KBM-7 (cell line): ENCODE data around the gene COX6A1.
"Not testable (repeated sequence)": the region's sequence is repeated elsewhere in the genome, so short reads cannot be mapped to it uniquely, and the experiment has no call there.

ENCODE experiments used
- DNase-seq: peaks from one replicate; pipeline ENCODE4 v3.0.0-alpha.2; 2015
- in situ Hi-C: fragments of 300-500 bp; cut with MboI; formaldehyde crosslinking; loops from 2 replicates; pipeline ENCODE4 v1.14.3; 2020; ENCODE audit warnings: low sequenced_read_pairs, low pct_unique_long_range_greater_than_20kb, mixed read lengths

Gene COX6A1

GRCh38 chr12:120422892-120423456 lies 14.9 kb upstream of the COX6A1 start:
- DNase-seq = no peak
- in situ Hi-C loops = loop anchor here (10.0 kb wide), 1 partner anchor 68 kb away; no protein-coding TSS in a partner anchor

GRCh38 chr12:120425797-120426196 lies 12.1 kb upstream of the COX6A1 start:
- in situ Hi-C loops = loop anchor here (10.0 kb wide), 1 partner anchor 71 kb away; no protein-coding TSS in a partner anchor
- DNase-seq = no peak

- no peak for DNase-seq
- in situ Hi-C loops = loop anchor here (10.0 kb wide), 1 partner anchor 74 kb away; no protein-coding TSS in a partner anchor
These were observed 9.2 kb upstream of the COX6A1 start for GRCh38 chr12:120428597-120429229.

- no peak for DNase-seq
- in situ Hi-C loops = loop anchor here (10.0 kb wide), 1 partner anchor 75 kb away; no protein-coding TSS in a partner anchor
These were observed 8.5 kb upstream of the COX6A1 start for GRCh38 chr12:120429368-120429767.

DNA sequence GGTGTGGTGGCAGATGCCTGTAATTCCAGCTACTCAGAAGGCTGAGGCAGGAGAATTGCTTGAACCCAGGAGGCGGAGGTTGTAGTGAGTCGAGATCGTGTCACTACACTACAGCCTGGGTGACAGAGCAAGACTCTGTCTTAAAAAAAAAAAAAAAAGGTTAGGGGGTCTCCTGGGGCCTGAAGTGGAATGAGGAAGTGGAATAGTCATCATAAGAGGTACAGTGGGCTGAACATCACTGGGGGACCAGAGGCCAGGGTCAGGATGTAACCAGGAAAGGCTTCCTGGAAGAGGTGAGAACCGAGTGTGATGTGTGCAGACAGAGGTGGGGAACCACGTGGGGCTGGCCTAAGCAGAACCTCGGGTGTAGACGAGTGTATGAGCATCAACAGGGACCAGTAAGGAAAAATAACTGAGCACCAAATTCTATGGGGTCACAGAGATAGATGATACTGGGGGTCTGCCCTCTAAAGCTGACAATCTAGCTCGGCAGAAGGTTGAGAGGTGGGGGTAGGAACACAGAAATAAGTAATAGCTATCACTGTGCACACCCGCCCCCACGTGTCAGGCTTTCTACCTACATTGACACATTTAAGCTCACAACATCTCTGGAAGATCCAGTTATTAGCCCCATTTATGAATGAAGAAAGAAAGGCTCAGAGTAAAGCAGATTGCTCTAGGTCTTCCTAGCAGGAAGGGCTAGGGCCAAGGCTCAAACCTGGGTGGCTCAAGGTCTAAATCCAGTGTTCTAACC lies 5.0 kb upstream of the COX6A1 start:
- no peak for DNase-seq
- in situ Hi-C loops = no loop called here

DNA sequence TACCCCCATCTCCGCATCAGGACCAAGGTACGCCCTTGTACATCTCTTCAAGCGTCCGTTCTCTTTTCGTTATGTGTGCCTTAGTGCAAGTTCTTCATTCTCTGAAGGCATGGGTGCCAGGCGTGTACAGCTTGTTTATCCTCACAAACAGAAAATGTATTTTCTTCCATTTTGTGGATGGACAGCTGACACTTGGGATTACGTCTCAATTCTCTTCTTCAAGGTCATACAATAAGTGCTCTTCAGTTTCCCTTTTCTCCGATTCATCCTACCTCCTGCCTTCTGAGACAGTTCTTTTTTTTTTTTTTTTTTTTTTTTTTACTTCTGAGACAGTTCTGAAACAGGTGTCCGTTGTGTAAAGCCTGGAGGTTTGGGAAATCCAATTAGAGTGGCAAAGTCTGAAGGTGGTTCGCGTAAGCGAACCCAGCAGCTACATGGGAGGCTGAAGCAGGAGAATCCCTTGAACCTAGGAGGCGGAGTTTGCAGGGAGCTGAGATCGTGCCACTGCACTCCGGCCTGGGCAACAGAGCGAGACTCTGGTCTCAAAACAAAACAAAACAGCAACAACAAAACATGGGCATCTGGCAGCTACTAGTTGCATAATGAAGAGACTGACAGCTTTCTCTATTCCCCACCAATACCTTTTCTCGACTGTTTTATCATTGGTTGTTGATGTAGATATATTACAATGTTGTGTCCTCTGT lies 734 bp downstream of the COX6A1 start:
- no peak for DNase-seq
- in situ Hi-C loops = no loop called here

DNA sequence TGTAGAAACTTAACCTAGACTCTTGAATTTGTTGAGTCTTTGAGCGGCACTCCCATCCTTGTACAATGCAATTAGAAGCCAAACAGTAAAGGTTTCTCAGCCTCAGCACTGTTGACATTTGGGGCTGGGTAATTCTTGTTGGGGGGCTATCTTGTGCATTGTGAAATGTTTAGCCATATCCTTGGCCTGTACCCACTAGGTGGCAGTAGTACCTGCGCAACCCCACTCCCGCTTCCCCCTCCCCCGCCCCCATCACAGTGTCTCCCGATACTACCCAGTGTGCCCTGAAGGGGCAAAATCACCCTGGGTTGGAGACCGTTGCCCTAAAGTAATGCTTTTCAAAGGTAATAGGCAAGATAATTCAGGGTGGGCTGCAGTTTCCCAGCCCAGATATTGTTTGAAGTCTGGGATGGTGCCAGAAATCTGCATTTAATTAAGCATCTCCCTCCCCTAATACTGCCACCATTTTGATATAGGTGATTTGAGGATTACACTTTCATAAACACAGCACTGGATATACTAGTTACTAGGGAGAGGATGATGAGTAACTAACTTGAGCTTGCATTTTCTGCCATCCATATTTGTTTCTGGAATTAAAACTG lies 1.8 kb downstream of the COX6A1 start:
- in situ Hi-C loops = no loop called here
- DNase-seq = peak; percentile 81

DNA sequence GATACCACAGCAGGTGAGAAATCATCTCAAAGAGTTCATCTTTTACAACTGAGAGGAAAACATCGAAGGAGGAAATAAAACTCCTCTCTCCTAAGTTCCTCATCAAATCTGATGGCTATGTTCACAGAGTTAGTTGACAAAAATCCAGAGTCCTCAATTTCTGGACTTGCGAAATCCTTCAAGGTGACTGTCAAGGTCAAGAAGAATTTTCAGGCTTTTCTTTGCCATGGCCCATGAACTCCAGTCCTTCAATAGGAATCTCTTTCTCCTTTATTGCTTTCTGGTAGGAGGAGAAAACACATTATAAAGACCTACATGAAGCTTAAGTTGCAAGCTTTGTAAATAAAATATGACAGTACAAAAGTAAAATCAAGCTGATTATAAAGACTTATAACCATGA lies 6.8 kb downstream of the COX6A1 start:
- in situ Hi-C loops = no loop called here
- no peak for DNase-seq

- in situ Hi-C loops = no loop called here
- DNase-seq = peak; percentile 97
These were observed 8.3 kb downstream of the COX6A1 start, which contains the start of the genes GATC and TRIAP1 for GRCh38 chr12:120445911-120446843. Gene GATC (plus strand): TSS chr12:120446444. CDS start chr12:120446481, 37 bp downstream. Gene TRIAP1 (minus strand): TSS chr12:120446384. CDS start chr12:120446372, 12 bp downstream.

- in situ Hi-C loops, DNase-seq: not testable (repeated sequence)
These were observed 8.9 kb downstream of the COX6A1 start for GRCh38 chr12:120446844-120447178.

DNA sequence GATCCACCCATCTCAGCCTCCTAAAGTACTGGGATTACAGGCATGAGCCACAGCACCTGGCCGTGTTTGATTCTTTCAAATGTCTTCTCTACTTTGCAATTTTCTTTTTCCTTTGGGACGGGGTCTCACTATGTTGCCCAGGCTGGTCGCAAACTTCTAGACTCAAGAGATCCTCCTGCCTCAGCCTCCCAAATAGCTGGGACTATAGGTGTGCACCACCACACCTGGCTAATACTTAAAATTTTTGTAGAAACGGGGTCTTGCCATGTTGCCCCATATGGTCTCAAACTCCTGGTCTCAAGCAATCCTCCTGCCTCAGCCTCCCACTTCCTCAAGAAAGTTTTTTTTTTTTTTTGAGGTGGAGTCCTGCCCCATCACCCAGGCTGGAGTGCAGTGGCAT lies 10.1 kb downstream of the COX6A1 start:
- no peak for DNase-seq
- in situ Hi-C loops = no loop called here

GRCh38 chr12:120452524-120452923 lies 14.6 kb downstream of the COX6A1 start:
- in situ Hi-C loops, DNase-seq: not testable (repeated sequence)

- in situ Hi-C loops = no loop called here
- DNase-seq = no peak
These were observed 15.3 kb downstream of the COX6A1 start for GRCh38 chr12:120453060-120453750.

DNA sequence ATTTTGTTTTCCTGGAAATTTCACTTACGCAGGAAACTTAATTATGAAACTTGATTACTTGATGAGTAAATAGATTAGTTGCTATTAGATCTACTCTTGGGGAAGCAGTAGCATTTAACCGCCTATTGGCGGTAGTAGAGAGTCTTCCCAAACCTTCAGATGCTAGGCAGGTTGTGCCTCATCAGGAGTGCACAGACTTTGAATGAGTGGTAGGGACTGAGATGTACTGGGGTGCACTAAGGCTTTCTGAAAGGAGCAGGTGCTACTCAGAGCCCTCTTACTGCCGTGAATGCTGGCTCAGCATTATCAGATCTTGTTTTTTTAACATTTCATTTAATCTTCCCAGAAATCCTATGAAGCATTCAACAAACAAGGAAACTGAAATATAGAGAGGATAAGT lies 16.1 kb downstream of the COX6A1 start:
- in situ Hi-C loops = no loop called here

GRCh38 chr12:120455302-120455701 lies 17.4 kb downstream of the COX6A1 start:
- DNase-seq = no peak
- in situ Hi-C loops = no loop called here

More for the DNA sequence above, 16.1 kb downstream of the COX6A1 start:
- peak; percentile 46 for DNase-seq

GRCh38 chr12:120457133-120457532 lies 19.2 kb downstream of the COX6A1 start:
- peak; percentile 51 for DNase-seq
- in situ Hi-C loops = no loop called here

DNA sequence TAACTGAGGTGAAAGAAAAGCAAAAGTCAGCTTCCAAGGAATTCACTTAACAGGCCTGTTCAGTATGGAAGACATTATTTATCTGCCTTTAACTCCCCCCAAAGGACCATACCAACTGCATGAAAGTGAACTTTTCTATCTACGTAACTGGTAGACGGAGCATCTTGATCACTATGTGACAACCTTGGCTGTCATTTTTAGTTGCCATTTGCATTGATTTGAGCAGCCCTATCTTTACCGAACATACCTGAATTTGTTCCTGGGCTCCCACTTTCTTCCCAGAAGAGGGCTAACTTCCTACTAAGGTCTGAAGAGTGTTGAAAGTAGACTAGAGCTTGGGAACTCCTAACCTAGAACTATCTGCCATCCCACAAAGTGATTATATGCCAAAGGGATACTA lies 22.2 kb downstream of the COX6A1 start:
- DNase-seq = no peak
- in situ Hi-C loops = no loop called here
